HepG2 (cell line): ENCODE data around the gene LRP1-AS.

Source experiments
- JUNB ChIP-seq: sonication (generic); formaldehyde crosslinking; IDR thresholded peaks from 2 replicates; pipeline ENCODE4 v1.8.0; 2022; ENCODE audit warnings: missing genetic modification reagents, mild to moderate bottlenecking, borderline replicate concordance
- NFYB ChIP-seq: sonication (generic); formaldehyde crosslinking; IDR thresholded peaks from 2 replicates; pipeline ENCODE4 v1.4.0; 2020; ENCODE audit warnings: missing genetic modification reagents
- ZSCAN9 ChIP-seq: IDR thresholded peaks from 2 replicates; pipeline ENCODE4 v1.6.1; 2016; ENCODE audit warnings: borderline replicate concordance
- TF ChIP-seq, protein P1 (sequence below): sonication (generic); formaldehyde crosslinking; IDR thresholded peaks from 2 replicates; pipeline ENCODE4 v1.4.0; 2020; ENCODE audit warnings: missing genetic modification reagents

- TF ChIP-seq NFYB (no peak), JUNB (no peak), ZSCAN9 (CRISPR knock-in tag) (no peak)
- TF ChIP-seq, protein P1, sequence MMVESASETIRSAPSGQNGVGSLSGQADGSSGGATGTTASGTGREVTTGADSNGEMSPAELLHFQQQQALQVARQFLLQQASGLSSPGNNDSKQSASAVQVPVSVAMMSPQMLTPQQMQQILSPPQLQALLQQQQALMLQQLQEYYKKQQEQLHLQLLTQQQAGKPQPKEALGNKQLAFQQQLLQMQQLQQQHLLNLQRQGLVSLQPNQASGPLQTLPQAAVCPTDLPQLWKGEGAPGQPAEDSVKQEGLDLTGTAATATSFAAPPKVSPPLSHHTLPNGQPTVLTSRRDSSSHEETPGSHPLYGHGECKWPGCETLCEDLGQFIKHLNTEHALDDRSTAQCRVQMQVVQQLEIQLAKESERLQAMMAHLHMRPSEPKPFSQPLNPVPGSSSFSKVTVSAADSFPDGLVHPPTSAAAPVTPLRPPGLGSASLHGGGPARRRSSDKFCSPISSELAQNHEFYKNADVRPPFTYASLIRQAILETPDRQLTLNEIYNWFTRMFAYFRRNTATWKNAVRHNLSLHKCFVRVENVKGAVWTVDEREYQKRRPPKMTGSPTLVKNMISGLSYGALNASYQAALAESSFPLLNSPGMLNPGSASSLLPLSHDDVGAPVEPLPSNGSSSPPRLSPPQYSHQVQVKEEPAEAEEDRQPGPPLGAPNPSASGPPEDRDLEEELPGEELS (CRISPR knock-in tag) = no peak
These were observed 42.2 kb downstream of the LRP1-AS start for GRCh38 chr12:57105011-57105753.
